ENCODE data around the gene RNF187.

GRCh38 chr1:228544921-228545591 lies 57.9 kb downstream of the RNF187 start:
- no peak for TF ChIP-seq CTCF (conservative IDR thresholded peaks at IDR 0.05; ENCODE audit: low read depth, low read length)
- TF ChIP-seq EZH2 (IDR thresholded peaks at IDR 0.05; ENCODE audit: low read length, unreplicated experiment), result no peak

All from PC-3 (cell line).